Osteocyte (in vitro differentiated cells): ENCODE results near the gene KEAP1. TPM values are rescaled to one million over a fixed set of nuclear protein-coding genes. Genes with fewer than 3 reads are reported as not detected.
A peak's percentile ranks its signal among the peaks of the same experiment; 100 is the strongest.

ENCODE experiments used
- DNase-seq: peaks from one replicate; pipeline ENCODE4 v3.0.0; 2021; ENCODE audit warnings: mixed read lengths; ENCODE audit not compliant: unreplicated experiment; ENCODE audit errors: extremely low spot score
- H3K27ac Mint-ChIP-seq: one replicate; pipeline ENCODE4 v1.8.0; 2021; ENCODE audit warnings: mild to moderate bottlenecking, mixed read lengths; ENCODE audit not compliant: unreplicated experiment
- H3K27me3 Mint-ChIP-seq: one replicate; pipeline ENCODE4 v1.8.0; 2021; ENCODE audit warnings: mixed read lengths; ENCODE audit not compliant: unreplicated experiment
- H3K36me3 Mint-ChIP-seq: one replicate; pipeline ENCODE4 v1.8.0; 2021; ENCODE audit warnings: mixed read lengths; ENCODE audit not compliant: unreplicated experiment
- H3K4me1 Mint-ChIP-seq: one replicate; pipeline ENCODE4 v1.8.0; 2021; ENCODE audit warnings: mixed read lengths; ENCODE audit not compliant: unreplicated experiment
- H3K4me3 Mint-ChIP-seq: one replicate; pipeline ENCODE4 v1.8.0; 2021; ENCODE audit warnings: mild to moderate bottlenecking, moderate library complexity, mixed read lengths; ENCODE audit not compliant: unreplicated experiment
- H3K9me3 Mint-ChIP-seq: one replicate; pipeline ENCODE4 v1.8.0; 2021; ENCODE audit warnings: mixed read lengths; ENCODE audit not compliant: unreplicated experiment
- total RNA-seq: library from RNA; stranded (reverse); gene quantifications from 2 replicates; pipeline ENCODE4 v1.2.1, GENCODE V29; 2021
- TF ChIP-seq, protein P1 (sequence below): fragments of 200-600 bp; sonication (generic); IDR thresholded peaks from 2 replicates; pipeline ENCODE4 v1.5.0; 2021; ENCODE audit warnings: antibody characterized with exemption, mild to moderate bottlenecking, moderate library complexity

The KEAP1 gene
- total RNA-seq, 1 donor from 2014 or later: 80.1 TPM

DNA sequence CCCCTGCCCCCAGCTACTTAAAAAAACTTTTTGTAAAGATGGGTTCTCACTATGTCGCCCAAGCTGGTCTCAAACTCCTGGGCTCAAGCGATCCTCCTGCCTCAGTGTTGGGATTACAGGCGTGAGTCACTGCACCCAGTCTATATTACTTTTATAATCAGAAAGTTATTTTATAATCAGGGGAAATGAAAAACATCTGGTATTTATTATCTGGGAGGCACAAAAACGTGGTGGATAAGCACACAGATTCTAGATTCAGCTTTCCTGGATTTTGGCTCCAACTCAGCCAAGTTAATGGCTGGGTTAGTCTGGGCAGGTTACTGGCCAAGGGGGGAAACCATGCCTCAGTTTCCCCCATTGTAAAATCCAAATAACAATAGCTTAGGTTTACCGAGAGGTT lies 24.7 kb downstream of the KEAP1 start:
- H3K27ac Mint-ChIP-seq: peak overlapping the region; percentile 34
- H3K4me3 Mint-ChIP-seq: peak overlapping the region; percentile 19
- TF ChIP-seq, protein P1, sequence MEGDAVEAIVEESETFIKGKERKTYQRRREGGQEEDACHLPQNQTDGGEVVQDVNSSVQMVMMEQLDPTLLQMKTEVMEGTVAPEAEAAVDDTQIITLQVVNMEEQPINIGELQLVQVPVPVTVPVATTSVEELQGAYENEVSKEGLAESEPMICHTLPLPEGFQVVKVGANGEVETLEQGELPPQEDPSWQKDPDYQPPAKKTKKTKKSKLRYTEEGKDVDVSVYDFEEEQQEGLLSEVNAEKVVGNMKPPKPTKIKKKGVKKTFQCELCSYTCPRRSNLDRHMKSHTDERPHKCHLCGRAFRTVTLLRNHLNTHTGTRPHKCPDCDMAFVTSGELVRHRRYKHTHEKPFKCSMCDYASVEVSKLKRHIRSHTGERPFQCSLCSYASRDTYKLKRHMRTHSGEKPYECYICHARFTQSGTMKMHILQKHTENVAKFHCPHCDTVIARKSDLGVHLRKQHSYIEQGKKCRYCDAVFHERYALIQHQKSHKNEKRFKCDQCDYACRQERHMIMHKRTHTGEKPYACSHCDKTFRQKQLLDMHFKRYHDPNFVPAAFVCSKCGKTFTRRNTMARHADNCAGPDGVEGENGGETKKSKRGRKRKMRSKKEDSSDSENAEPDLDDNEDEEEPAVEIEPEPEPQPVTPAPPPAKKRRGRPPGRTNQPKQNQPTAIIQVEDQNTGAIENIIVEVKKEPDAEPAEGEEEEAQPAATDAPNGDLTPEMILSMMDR: no peak
- H3K27me3 Mint-ChIP-seq: no peaks in the 10 kb centered on the region
- no peaks in the 10 kb centered on the region for H3K36me3 Mint-ChIP-seq
- no peaks in the 10 kb centered on the region for H3K9me3 Mint-ChIP-seq
- DNase-seq: no peak
- peaks cover 17% of the 10 kb centered on the region for H3K4me1 Mint-ChIP-seq

DNA sequence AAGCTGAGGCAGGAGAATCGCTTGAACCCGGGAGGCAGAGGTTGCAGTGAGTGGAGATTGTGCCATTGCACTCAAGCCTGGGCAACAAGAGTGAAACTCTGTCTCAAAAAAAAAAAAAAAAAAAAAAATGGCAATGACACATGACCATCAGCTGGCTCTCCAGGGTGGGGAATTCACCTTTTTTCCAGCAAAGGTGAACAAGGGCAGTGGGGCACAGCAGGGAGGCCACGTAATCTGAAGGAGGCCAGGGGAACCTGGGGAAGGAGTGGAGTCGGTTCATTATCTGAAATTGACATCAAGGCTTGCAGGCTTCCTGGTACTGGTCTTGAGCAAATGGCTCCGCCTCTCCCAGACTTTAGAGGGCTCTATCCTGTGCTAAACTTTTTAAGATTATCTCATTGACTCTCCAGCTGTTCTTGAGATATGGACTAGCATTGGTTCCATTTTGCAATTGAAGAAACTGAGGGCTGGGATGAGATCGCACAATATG lies 28.1 kb downstream of the KEAP1 start:
- Mint-ChIP-seq H3K27ac (no peak overlapping the region), H3K36me3 (no peaks in the 10 kb centered on the region), H3K27me3 (no peaks in the 10 kb centered on the region), H3K4me3 (no peak overlapping the region), H3K9me3 (no peaks in the 10 kb centered on the region), H3K4me1 (peaks cover 17% of the 10 kb centered on the region)
- TF ChIP-seq, protein P1: no peak
- no peak for DNase-seq

DNA sequence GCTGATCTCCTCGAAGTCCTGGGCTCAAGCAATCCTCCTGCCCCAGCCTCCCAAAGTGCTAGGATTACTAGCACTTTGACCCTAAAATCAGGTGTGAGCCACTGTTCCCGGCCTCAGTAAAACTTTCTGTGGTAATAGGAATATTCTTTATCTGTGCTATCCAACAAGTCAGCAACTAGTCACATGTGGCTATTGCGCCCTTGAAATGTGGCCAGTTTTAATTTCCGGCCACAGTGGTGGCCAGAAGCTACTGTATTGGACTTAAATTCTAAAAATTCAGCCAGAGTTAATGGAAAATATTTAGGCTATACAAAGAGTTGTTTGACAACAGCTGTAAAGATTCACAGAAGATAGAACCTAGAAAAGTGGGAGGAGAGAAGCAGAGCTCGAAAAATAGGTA lies 30.0 kb downstream of the KEAP1 start:
- Mint-ChIP-seq H3K9me3 (no peaks in the 10 kb centered on the region), H3K4me3 (no peak overlapping the region), H3K36me3 (no peaks in the 10 kb centered on the region), H3K27me3 (no peaks in the 10 kb centered on the region), H3K4me1 (peaks cover 3% of the 10 kb centered on the region), H3K27ac (no peak overlapping the region)
- no peak for DNase-seq
- TF ChIP-seq, protein P1: no peak

DNA sequence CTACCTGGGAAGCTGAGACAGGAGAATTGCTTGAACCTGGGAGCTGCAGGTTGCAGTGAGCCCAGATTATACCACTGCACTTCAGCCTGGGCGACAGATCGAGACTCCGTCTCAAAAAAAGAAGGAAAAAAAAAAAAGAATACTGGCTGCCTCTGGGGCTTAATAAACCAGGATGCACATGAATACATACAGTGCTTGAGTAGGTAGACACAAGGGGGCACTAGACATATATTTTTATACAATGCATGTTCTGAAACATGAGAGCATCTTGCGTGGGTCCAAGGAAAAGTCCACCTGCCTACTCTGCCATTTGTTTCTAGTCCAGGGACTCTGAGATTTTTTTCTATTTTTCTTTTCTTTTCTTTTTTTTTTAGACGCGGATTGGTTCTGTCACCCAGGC lies 31.2 kb downstream of the KEAP1 start:
- Mint-ChIP-seq H3K27me3 (no peaks in the 10 kb centered on the region), H3K4me3 (no peak overlapping the region), H3K4me1 (peaks cover 2% of the 10 kb centered on the region), H3K36me3 (no peaks in the 10 kb centered on the region), H3K27ac (no peak overlapping the region), H3K9me3 (no peaks in the 10 kb centered on the region)
- no peak for DNase-seq
- TF ChIP-seq, protein P1: peak; percentile 61

DNA sequence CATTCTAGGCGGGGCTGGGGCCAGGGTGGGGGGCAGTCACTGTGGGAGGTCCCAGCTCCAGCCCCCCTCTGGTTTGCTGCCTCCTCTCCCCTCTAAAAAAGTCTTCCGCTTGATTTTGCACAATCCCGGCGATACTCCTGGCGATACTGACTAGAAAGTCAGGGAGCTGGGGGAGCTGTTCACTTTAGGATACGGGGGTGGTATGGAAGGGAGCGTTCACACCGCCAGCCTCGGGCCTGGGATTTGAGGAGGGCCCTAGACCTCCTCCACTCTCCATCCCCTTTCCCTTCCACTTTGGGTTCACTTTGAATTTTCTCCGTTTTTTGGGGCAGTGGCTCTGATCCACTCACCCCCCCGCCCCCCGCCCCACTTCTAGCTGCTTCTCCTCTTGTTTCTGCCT lies 35.0 kb downstream of the KEAP1 start:
- peaks cover 2% of the 10 kb centered on the region for H3K36me3 Mint-ChIP-seq
- peaks cover 1% of the 10 kb centered on the region for H3K4me1 Mint-ChIP-seq
- DNase-seq: no peak
- H3K4me3 Mint-ChIP-seq: no peak overlapping the region
- no peaks in the 10 kb centered on the region for H3K27me3 Mint-ChIP-seq
- H3K9me3 Mint-ChIP-seq: no peaks in the 10 kb centered on the region
- TF ChIP-seq, protein P1: no peak
- no peak overlapping the region for H3K27ac Mint-ChIP-seq
